ENCODE data around the gene BOC.
A peak's percentile ranks its signal among the peaks of the same experiment; 100 is the strongest.
"Not testable (repeated sequence)": the region's sequence is repeated elsewhere in the genome, so short reads cannot be mapped to it uniquely, and the experiment has no call there.

The BOC gene

DNA sequence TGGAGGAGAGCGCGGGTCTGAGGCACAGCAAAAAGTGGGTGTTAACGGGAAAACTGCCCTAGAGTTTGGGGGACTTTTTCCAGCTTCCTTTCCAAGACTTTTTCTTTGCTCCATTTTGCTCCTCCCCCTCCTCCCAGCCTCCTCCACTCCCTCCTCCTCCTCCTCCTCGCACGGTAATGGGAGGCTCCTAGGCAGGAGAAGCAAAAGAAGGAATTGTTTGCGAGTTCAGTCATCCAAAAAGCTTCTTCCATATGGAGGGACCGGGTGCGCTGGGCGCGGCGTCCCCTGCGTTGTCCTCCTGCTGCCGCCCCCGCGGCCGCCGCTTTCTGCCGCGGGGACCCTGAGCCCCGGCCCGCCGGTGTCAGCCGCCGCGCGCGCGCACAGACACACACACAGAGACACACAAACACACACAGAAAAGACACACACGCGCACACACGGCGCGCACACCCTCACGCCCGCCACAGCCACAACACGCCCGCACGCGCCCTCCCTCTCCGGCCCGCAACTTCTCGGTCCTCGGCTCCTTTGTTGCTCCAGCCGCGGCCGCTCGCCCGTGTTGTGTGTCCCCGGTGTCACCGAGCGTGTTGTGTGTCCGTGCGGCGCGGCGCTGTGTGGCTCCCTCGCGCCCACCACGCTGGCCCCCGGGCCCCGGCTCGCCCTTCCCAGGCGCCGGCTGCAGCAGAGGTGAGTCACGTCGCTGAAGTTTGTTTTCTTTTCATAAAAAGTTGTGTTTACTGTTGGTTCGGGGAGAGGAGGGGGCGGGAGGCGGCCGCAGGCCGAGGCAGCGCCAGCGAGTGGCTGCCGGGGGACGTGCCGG lies at the start of gene BOC:
TSS of gene BOC (plus strand) at position 228 of the 820 bp plus-strand sequence. CDS start 38,246 bp downstream, outside the sequence.
- DNase-seq: peak; percentile 57

GRCh38 chr3:113161661-113162060 lies 49.7 kb upstream of the BOC start:
- no peak for DNase-seq

GRCh38 chr3:113163152-113163551 lies 48.2 kb upstream of the BOC start:
- DNase-seq: no peak

DNA sequence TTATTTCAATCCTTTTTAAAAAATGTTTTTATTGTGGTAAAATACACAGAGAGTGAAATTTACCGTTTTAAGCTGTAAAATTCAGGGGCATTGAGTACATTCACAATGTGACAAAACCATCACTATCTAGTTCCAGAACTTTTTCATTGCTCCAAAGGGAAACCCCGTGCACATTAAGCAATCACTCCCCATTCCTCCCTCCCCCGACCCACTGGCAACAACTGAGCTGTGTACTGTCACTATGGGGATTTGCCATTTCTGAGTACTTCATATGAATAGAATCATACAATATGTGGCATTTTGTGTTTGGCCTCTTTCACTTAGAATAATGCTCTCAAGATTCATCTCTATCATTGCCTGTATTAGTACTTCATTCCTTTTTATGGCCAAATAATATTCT lies 45.5 kb upstream of the BOC start:
- no peak for DNase-seq

- DNase-seq: no peak
Observed at GRCh38 chr3:113166357-113166718, 45.0 kb upstream of the BOC start.

GRCh38 chr3:113166719-113167492 lies 44.5 kb upstream of the BOC start:
- no peak for DNase-seq

- DNase-seq: no peak
Observed at GRCh38 chr3:113167825-113168801, 43.2 kb upstream of the BOC start.

GRCh38 chr3:113169891-113170452 lies 41.4 kb upstream of the BOC start:
- no peak for DNase-seq

GRCh38 chr3:113170771-113171170 lies 40.6 kb upstream of the BOC start:
- no peak for DNase-seq

GRCh38 chr3:113171675-113172300 lies 39.6 kb upstream of the BOC start:
- not testable (repeated sequence) for DNase-seq

- DNase-seq: no peak
Observed at GRCh38 chr3:113173102-113173501, 38.3 kb upstream of the BOC start.

- DNase-seq: no peak
Observed at GRCh38 chr3:113174304-113174703, 37.1 kb upstream of the BOC start.

DNA sequence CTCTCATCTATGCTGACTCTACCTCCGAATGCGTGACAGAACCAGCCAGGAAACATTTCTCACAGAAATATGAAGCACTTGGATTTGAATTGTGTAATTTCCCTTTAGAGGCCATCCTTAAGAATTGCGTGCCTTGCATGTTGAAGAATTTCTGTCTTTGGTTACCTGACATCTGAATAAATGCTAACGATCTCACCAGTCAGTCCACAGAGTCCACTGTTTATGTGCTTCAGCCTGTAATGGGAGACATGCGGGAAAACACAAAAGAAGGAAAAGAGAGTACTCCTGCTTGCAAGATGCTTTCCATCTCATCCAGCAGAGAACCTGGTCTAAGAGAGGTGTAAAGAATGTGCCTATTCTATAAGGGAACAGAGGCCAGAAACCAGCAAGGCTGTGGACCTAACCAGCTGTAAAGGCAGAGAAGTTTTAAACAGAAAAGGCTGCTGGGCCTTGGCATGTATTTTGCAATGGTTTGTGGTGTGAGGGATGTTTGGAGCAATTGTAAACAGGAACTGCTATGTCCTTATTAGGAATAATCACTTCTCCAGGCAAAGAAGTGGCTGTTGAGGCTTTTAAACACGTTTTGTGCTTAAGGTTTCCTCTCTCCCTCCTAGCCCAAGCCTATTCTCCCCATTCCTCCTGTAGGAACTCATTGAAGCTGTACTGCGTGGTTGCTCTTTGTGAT lies 36.4 kb upstream of the BOC start:
- no peak for DNase-seq

DNA sequence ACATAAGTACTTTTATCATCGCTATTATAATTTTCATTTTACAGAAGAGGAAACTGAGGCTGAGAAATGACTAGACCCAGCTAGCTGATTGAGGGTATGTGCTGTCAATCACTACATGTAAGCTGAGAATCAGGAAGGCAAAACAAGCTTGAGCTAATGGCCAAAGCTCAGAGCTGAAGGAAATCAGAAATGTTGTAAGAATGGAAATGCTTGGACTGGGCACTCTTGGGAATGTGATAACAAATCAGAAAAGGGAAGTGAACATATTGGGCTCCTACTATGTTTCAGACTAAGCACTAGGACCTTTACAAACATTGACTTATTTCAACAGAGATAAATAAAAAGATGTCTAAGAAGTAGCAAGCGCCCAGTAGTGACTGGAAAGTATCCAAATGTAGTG lies 33.8 kb upstream of the BOC start:
- no peak for DNase-seq

DNA sequence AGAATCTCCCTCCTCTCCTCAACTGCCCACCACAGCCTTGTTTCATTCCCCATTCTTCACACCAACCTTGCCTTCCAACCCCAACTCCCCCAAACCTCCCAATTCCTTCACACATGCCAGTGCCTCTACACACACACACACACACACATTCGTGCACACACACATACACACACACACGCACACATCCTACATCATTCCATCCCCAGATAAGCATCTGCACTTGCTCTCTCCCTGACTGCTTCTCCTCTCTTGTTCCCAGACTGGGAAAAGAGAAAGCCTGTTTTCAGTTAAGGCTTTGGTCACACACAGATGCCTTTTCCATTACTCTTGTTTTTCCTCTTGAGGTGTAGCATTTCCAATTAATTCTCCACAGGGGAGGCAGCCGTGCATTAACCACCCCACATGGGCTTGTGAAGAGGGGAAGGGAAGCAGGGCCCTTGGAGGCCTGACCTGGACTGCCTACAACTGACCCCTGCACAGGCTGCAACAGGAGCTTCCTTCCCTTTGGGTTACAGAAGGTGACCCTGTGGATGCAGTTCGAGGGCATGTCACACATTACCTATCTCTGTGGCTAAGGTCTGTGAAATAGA lies 32.0 kb upstream of the BOC start:
- no peak for DNase-seq

- DNase-seq: no peak
Observed at GRCh38 chr3:113183748-113184661, 27.4 kb upstream of the BOC start.

DNA sequence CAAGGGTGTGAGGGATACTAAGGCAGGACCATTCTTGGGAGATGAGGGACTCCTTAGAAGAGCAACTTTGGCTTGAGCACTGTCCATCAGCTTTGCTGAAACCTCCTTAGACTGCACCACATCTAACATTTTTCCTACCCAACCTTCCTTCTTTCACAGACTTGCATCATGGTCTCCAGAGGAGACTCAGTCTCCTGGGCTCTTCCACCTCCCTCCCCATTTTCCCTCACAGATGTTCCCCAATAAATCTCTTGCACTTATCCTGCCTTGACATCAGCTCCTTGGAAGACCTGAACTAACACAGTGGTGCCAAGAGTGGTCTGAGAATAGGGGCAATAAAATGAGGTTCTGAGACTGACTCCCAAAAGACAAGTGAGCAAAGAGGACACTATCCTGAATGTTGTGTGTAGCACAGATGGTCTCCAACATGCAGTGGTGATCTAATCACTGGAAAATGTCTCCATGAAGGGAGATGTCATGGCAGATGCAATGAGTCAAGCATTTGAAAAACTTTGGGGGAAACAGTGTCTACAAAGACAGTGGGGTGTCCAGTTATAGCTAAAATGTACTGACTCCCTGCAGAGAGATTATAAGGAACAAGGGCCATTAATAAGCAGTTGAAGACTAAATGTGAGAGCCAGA lies 26.0 kb upstream of the BOC start:
- DNase-seq: no peak

DNA sequence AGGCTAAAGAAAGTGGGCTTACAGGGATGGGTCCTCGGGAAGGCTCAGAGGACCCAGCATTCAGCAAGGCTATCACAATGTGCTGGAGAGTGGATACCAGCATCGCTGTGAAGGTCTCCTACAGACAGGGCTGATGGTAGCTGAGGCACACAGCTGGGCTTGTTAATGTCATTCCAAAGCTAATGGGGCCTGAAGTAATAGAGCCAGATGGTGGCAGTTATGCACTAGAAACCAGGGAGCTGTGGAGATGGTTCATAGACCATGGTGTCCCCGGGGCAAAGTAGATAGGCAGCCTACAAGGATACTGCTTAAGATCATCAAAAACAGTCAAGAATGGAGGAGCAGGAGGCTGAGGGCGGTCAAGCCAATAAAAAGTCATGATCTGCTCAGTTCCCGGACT lies 24.8 kb upstream of the BOC start:
- DNase-seq: no peak

GRCh38 chr3:113193288-113193687 lies 18.1 kb upstream of the BOC start:
- no peak for DNase-seq

DNA sequence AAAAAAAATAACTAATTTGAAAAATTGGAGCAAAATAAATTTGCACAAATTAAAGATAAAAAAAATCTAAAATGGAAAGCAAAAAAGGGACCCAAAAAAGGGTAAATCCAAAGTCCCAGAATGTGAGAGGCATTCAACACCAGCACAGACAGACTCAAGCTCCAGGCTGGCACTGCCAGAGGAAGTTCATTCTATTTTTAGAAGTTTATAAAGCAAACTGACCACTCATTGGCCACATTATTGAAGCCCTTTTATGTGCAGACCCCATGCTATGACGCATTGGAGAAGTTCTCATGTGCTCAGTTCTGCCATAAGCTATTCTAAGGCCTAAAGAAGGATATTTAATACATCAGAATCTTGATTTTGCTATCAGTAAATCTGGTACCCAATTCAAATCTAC lies 17.6 kb upstream of the BOC start:
- DNase-seq: no peak

All from activated CD8-positive, alpha-beta memory T cell treated with anti-CD3 and anti-CD28 coated beads, Interleukin-2, amount 50 U/mL, for 48 hours (primary cell).